GM12878 (cell line): Measurements from ENCODE around the gene CKLF. TPM values are rescaled to one million over a fixed set of nuclear protein-coding genes. Genes with fewer than 3 reads are reported as not detected.
A peak's percentile ranks its signal among the peaks of the same experiment; 100 is the strongest.

Experiments
- BMI1 ChIP-seq: fragments of 450-650 bp; IDR thresholded peaks from 2 replicates; pipeline ENCODE4 v1.6.1; 2016; ENCODE audit warnings: mild to moderate bottlenecking, moderate library complexity, borderline replicate concordance
- CEBPZ ChIP-seq: fragments of 150-350 bp; IDR thresholded peaks from 2 replicates; pipeline ENCODE4 v1.6.1; 2016; ENCODE audit warnings: low read depth, low read length
- EED ChIP-seq: sonication (generic); IDR thresholded peaks from 2 replicates; pipeline ENCODE4 v1.6.1; 2016; ENCODE audit warnings: antibody characterized with exemption, low read depth
- FOXM1 ChIP-seq: IDR thresholded peaks from 2 replicates; pipeline ENCODE4 v1.6.1; 2012; ENCODE audit warnings: low read depth, mild to moderate bottlenecking, inconsistent platforms, low read length, moderate library complexity
- GABPA ChIP-seq: IDR thresholded peaks from 2 replicates; pipeline ENCODE4 v1.6.1; 2014; ENCODE audit warnings: antibody characterized with exemption, low read depth, mild to moderate bottlenecking, inconsistent platforms
- HCFC1 ChIP-seq: fragments of 150-350 bp; IDR thresholded peaks from 2 replicates; pipeline ENCODE4 v1.6.1; 2014; ENCODE audit warnings: low read length
- HDAC6 ChIP-seq: fragments of 200-600 bp; sonication (generic); IDR thresholded peaks from one replicate; pipeline ENCODE4 v1.8.0; 2017; ENCODE audit warnings: antibody characterized with exemption; ENCODE audit not compliant: unreplicated experiment
- KLF5 ChIP-seq: fragments of 450-650 bp; IDR thresholded peaks from 2 replicates; pipeline ENCODE4 v1.6.1; 2014; ENCODE audit warnings: mild to moderate bottlenecking; ENCODE audit not compliant: partially characterized antibody
- MTA2 ChIP-seq: fragments of 450-650 bp; IDR thresholded peaks from 2 replicates; pipeline ENCODE4 v1.6.1; 2016; ENCODE audit warnings: low read depth, mild to moderate bottlenecking, moderate library complexity
- MYB ChIP-seq: fragments of 150-350 bp; IDR thresholded peaks from 2 replicates; pipeline ENCODE4 v1.6.1; 2014; ENCODE audit warnings: mild to moderate bottlenecking, low read depth, low read length, borderline replicate concordance
- NBN ChIP-seq: fragments of 450-650 bp; IDR thresholded peaks from 2 replicates; pipeline ENCODE4 v1.6.1; 2016
- NRF1 ChIP-seq: conservative IDR thresholded peaks from 2 replicates; pipeline ENCODE4 v1.6.1; 2011; ENCODE audit warnings: mild to moderate bottlenecking, low read depth, low read length, improper control_type of control experiment
- PAX8 ChIP-seq: fragments of 450-650 bp; IDR thresholded peaks from 2 replicates; pipeline ENCODE4 v1.6.1; 2017; ENCODE audit warnings: mild to moderate bottlenecking, moderate library complexity
- POU2F2 ChIP-seq: IDR thresholded peaks from 3 replicates; pipeline ENCODE4 v1.6.1; 2011; ENCODE audit warnings: low read depth, mild to moderate bottlenecking, low read length, borderline replicate concordance
- RAD21 ChIP-seq: IDR thresholded peaks from 2 replicates; pipeline ENCODE4 v1.6.1; 2011; ENCODE audit warnings: mild to moderate bottlenecking, low read depth, low read length, moderate library complexity; ENCODE audit not compliant: insufficient read depth
- RELB ChIP-seq: fragments of 450-650 bp; IDR thresholded peaks from 2 replicates; pipeline ENCODE4 v1.6.1; 2017; ENCODE audit warnings: low read depth, mild to moderate bottlenecking, moderate library complexity
- TCF3 ChIP-seq: IDR thresholded peaks from 2 replicates; pipeline ENCODE4 v1.6.1; 2012; ENCODE audit warnings: low read depth, mild to moderate bottlenecking, low read length, borderline replicate concordance; ENCODE audit not compliant: insufficient read depth
- USF1 ChIP-seq: IDR thresholded peaks from 2 replicates; pipeline ENCODE4 v1.6.1; 2011; ENCODE audit warnings: borderline replicate concordance, low read depth, mild to moderate bottlenecking, moderate library complexity, mixed read lengths, low read length; ENCODE audit not compliant: insufficient read depth; ENCODE audit errors: extremely low read length
- YY1 ChIP-seq: IDR thresholded peaks from 2 replicates; pipeline ENCODE4 v1.6.1; 2011; ENCODE audit warnings: low read depth, mild to moderate bottlenecking, low read length
- ZBED1 ChIP-seq: IDR thresholded peaks from 2 replicates; pipeline ENCODE4 v1.6.1; 2016; ENCODE audit warnings: borderline replicate concordance
- ZNF24 ChIP-seq: fragments of 450-650 bp; IDR thresholded peaks from 2 replicates; pipeline ENCODE4 v1.6.1; 2017; ENCODE audit warnings: antibody characterized with exemption, mild to moderate bottlenecking
- ZNF384 ChIP-seq: IDR thresholded peaks from 2 replicates; pipeline ENCODE4 v1.6.1; 2012; ENCODE audit warnings: low read depth, mild to moderate bottlenecking, low read length, improper control_type of control experiment, borderline replicate concordance
- ZNF622 ChIP-seq: fragments of 450-650 bp; IDR thresholded peaks from 2 replicates; pipeline ENCODE4 v1.6.1; 2017; ENCODE audit warnings: mild to moderate bottlenecking, inconsistent platforms
- ZSCAN29 ChIP-seq: fragments of 450-650 bp; IDR thresholded peaks from 2 replicates; pipeline ENCODE4 v1.6.1; 2017; ENCODE audit warnings: mild to moderate bottlenecking, moderate library complexity
- ZZZ3 ChIP-seq: IDR thresholded peaks from 2 replicates; pipeline ENCODE4 v1.6.1; 2011; ENCODE audit warnings: low read depth; ENCODE audit not compliant: control insufficient read depth, insufficient read length
- polyA plus RNA-seq, 11 experiments: library from polyadenylated mRNA; depleted of rRNA in 4 of 11; unstranded in 6 of 11; stranded (reverse) in 5 of 11; fragments of >200 nt; fragmentation: Nextera tagmentation in 4 of 11; fragmentation: Illumina TruSeq in 1 of 11; extraction: Ambion mirVana in 4 of 11; extraction: Trizol in 1 of 11; gene quantifications; 1 replicate in 1 of 11; 2 replicates in 10 of 11; pipeline versions ENCODE4 v1.2.1 to v1.2.3, GENCODE V29; 2011 to 2016; ENCODE audit warnings: inconsistent platforms in 2 of 11, missing spikeins in 2 of 11, low read depth in 1 of 11
- total RNA-seq, 4 experiments: library from RNA; depleted of rRNA in 3 of 4; stranded (reverse); fragments of >200 nt in 3 of 4; fragmentation: Illumina TruSeq in 1 of 4; extraction: Trizol in 1 of 4; gene quantifications; 2 replicates each; pipeline versions ENCODE4 v1.2.1 to v1.2.3, GENCODE V29; 2013 to 2021

Gene CKLF
- total and polyA plus RNA-seq, 10 of the 15 experiments (the other 5 are each of a cell fraction or from before 2014, with no cell fraction given) = 40.8 to 193 (median 109) TPM

- TF ChIP-seq RAD21 (no peak), BMI1 (no peak), NRF1 (peak; percentile 99), ZNF384 (no peak), HDAC6 (no peak), YY1 (peak; percentile 53; the same call in 1 of the 2 replicates), RELB (no peak), CEBPZ (no peak), ZNF622 (no peak), PAX8 (no peak), MYB (0 out of 2 replicates have a peak, but pooled peaks have one; percentile 28), GABPA (no peak), USF1 (no peak), FOXM1 (no peak), ZBED1 (no peak), KLF5 (peak; percentile 69), ZNF24 (no peak), NBN (peak; percentile 90), POU2F2 (peak; percentile 44; the same call in 1 of the 3 replicates), ZSCAN29 (no peak), MTA2 (no peak), TCF3 (peak; percentile 24; the same call in 1 of the 2 replicates), ZZZ3 (no peak), HCFC1 (no peak), EED (peak; percentile 54; the same call in 1 of the 2 replicates)
Observed at GRCh38 chr16:66552286-66553177, at the start of gene CKLF (continued).
